ENCODE data around the gene ACE2.

DNA sequence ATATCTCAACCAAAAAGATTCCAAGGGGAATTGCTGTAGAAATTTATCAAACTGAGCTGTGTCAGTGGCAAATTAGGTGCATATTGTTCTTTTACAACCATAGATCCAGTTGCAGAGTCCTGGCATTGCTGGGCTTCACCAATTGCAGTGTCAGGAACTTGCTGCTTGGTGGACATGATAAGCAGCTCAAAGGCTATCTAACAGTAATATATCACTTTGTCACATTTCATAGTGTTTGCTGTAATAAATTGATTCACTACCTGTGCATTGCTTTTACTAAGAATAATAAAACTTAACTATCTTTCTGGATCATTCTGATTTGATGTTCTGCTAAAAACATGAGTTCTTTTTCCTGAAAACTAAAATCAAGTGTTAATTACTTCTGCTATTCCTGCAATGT lies 30.9 kb upstream of the ACE2 start:
- TF ChIP-seq, protein P1, sequence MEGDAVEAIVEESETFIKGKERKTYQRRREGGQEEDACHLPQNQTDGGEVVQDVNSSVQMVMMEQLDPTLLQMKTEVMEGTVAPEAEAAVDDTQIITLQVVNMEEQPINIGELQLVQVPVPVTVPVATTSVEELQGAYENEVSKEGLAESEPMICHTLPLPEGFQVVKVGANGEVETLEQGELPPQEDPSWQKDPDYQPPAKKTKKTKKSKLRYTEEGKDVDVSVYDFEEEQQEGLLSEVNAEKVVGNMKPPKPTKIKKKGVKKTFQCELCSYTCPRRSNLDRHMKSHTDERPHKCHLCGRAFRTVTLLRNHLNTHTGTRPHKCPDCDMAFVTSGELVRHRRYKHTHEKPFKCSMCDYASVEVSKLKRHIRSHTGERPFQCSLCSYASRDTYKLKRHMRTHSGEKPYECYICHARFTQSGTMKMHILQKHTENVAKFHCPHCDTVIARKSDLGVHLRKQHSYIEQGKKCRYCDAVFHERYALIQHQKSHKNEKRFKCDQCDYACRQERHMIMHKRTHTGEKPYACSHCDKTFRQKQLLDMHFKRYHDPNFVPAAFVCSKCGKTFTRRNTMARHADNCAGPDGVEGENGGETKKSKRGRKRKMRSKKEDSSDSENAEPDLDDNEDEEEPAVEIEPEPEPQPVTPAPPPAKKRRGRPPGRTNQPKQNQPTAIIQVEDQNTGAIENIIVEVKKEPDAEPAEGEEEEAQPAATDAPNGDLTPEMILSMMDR (conservative IDR thresholded peaks at IDR 0.05; ENCODE audit: low read length) = no peak
- no peak for TF ChIP-seq EZH2phosphoT487 (IDR thresholded peaks at IDR 0.05; ENCODE audit: borderline replicate concordance, low read depth, low read length)

Data from OCI-LY7 (cell line).